Hepatocyte (in vitro differentiated cells): ENCODE measurements around the gene TDRKH. TPM values are rescaled to one million over a fixed set of nuclear protein-coding genes. Genes with fewer than 3 reads are reported as not detected.

Source experiments
- DNase-seq: peaks from one replicate; pipeline ENCODE4 v3.0.0-alpha.2; 2016; ENCODE audit warnings: low spot score
- H2AFZ ChIP-seq: fragments of 200-600 bp; sonication (generic); 2 replicates; pipeline ENCODE4 v1.6.0; 2016; ENCODE audit warnings: antibody characterized with exemption, mild to moderate bottlenecking
- H3K27ac ChIP-seq: fragments of 200-600 bp; sonication (generic); 2 replicates; pipeline ENCODE4 v1.5.1; 2016; ENCODE audit warnings: mild to moderate bottlenecking
- H3K27me3 ChIP-seq: fragments of 200-600 bp; sonication (generic); 2 replicates; pipeline ENCODE4 v1.6.1; 2016
- H3K36me3 ChIP-seq: fragments of 200-600 bp; sonication (generic); replicated peaks from 2 replicates; pipeline ENCODE4 v1.5.1; 2016; ENCODE audit warnings: low read depth; ENCODE audit not compliant: insufficient read depth
- H3K4me1 ChIP-seq: fragments of 200-600 bp; sonication (generic); 2 replicates; pipeline ENCODE4 v1.5.1; 2016; ENCODE audit warnings: mild to moderate bottlenecking, moderate library complexity; ENCODE audit not compliant: insufficient read depth
- H3K4me2 ChIP-seq: fragments of 200-600 bp; sonication (generic); 2 replicates; pipeline ENCODE4 v1.6.0; 2016
- H3K4me3 ChIP-seq: fragments of 200-600 bp; sonication (generic); 2 replicates; pipeline ENCODE4 v1.5.1; 2016; ENCODE audit warnings: mild to moderate bottlenecking
- H3K79me2 ChIP-seq: fragments of 200-600 bp; sonication (generic); 2 replicates; pipeline ENCODE4 v1.6.0; 2017; ENCODE audit warnings: mild to moderate bottlenecking
- H3K9me2 ChIP-seq: fragments of 200-600 bp; sonication (generic); replicated peaks from 2 replicates; pipeline ENCODE4 v1.6.0; 2017; ENCODE audit warnings: mild to moderate bottlenecking; ENCODE audit not compliant: insufficient read depth
- H3K9me3 ChIP-seq: fragments of 200-600 bp; sonication (generic); 2 replicates; pipeline ENCODE4 v1.5.1; 2016; ENCODE audit warnings: low read depth, mild to moderate bottlenecking
- H4K20me1 ChIP-seq: fragments of 200-600 bp; sonication (generic); 2 replicates; pipeline ENCODE4 v1.6.0; 2016; ENCODE audit warnings: mild to moderate bottlenecking; ENCODE audit not compliant: insufficient read depth, poor library complexity, severe bottlenecking
- CTCF ChIP-seq: fragments of 200-600 bp; sonication (generic); IDR thresholded peaks from 2 replicates; pipeline ENCODE4 v1.5.1; 2016; ENCODE audit warnings: antibody characterized with exemption, mild to moderate bottlenecking; ENCODE audit not compliant: poor library complexity
- EZH2 ChIP-seq: fragments of 200-600 bp; sonication (generic); IDR thresholded peaks from 2 replicates; pipeline ENCODE4 v1.6.1; 2016; ENCODE audit warnings: antibody characterized with exemption, mild to moderate bottlenecking, borderline replicate concordance
- EZH2phosphoT487 ChIP-seq: fragments of 200-600 bp; sonication (generic); IDR thresholded peaks from one replicate; pipeline ENCODE4 v1.6.1; 2018; ENCODE audit warnings: antibody characterized with exemption, mild to moderate bottlenecking, low read depth, moderate library complexity; ENCODE audit not compliant: unreplicated experiment, severe bottlenecking
- WGBS: methylation state at CpG from one replicate; pipeline ENCODE4 v1.1.6; 2016; ENCODE audit warnings: low lambda C conversion rate; ENCODE audit errors: missing lambda C conversion rate; 5-methylcytosine and 5-hydroxymethylcytosine counted together
- polyA plus RNA-seq: library from polyadenylated mRNA; unstranded; fragments of >200 nt; fragmentation: Nextera tagmentation; extraction: Ambion mirVana; gene quantifications from 2 replicates; pipeline ENCODE4 v1.2.1, GENCODE V29; 2016
- total RNA-seq: library from RNA; depleted of rRNA; stranded (reverse); fragments of >200 nt; gene quantifications from 2 replicates; pipeline ENCODE4 v1.2.3, GENCODE V29; 2014

The TDRKH gene
- total and polyA plus RNA-seq, 2 experiments from 2014 or later: 1.8 to 3.4 TPM

DNA sequence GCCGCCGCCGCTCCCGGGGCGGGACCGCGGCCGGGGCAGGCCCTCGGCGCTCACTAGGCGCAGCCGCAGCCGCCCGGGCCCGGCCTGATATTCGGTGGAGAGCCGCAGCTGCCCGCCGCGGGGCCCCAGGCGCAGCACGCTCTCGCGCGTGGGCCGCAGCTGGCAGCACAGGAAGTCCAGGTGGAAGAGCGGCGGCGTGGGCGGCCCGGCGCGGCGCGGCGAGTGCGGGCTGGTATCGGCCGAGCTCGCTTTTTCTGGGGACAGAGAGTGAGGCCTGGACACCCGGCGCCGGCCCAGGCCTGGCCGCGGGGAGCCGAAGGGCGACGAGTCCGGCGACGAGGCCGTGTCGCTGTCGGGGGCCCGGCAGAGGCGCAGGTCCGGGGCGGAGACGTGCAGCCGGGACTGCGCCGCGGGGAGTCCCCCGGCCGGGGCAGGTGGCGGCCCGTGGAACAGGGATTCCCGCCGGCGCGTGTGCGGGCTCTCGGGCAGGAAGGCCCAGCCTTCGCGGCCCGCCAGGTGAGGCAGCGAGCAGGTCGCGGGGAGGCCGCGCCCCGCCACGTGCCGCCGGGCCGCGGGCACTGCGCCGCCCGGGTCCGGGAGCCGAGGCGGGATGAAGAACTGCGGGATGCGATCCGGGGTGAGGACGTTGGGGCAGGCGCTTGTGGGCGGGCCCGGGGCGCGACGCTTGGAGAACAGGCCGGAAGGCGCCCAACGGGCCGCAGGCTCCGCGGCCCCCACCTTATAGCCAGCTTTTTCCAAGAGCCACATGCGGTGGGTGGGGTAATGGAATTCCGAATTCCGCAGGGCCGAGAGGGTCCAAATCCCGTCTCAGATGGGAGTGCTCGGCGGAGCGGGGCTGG lies 48.2 kb upstream of the TDRKH start:
- 2% methylated on average over 104 of the region's 117 CpGs for WGBS
- DNase-seq: peak; percentile 64
- Histone ChIP-seq H4K20me1 (no peaks in the 10 kb centered on the region), H3K4me2 (peak overlapping the region; percentile 91), H3K27ac (no peak overlapping the region), H3K9me2 (no peaks in the 10 kb centered on the region), H3K36me3 (no peaks in the 10 kb centered on the region), H3K79me2 (no peaks in the 10 kb centered on the region), H2AFZ (peak overlapping the region; percentile 71), H3K4me1 (peaks cover 13% of the 10 kb centered on the region), H3K27me3 (peaks cover 27% of the 10 kb centered on the region), H3K4me3 (no peak overlapping the region), H3K9me3 (no peaks in the 10 kb centered on the region)
- TF ChIP-seq CTCF (no peak), EZH2phosphoT487 (peak; percentile 78), EZH2 (peak; percentile 51)

DNA sequence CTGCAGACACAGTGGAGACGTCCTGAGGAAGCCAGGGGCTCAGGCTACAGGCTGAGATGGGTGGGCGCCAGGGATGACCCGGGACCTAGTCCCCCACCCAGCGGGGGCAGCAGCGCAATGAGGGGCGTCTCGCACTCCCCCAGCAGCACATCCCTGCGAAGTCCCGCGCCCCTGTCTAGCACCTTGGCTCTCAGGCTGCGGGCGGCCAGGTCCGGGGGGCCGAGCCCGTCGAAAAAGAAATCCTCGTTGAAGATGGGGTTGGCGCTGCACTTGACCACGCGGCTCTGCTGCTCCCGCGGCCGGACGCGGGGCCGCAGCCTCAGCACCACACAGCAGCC lies 47.6 kb upstream of the TDRKH start:
- H3K4me1 ChIP-seq: peaks cover 13% of the 10 kb centered on the region
- H2AFZ ChIP-seq: no peak overlapping the region
- H3K27me3 ChIP-seq: peaks cover 27% of the 10 kb centered on the region

GRCh38 chr1:151837197-151837596 lies 46.9 kb upstream of the TDRKH start:
- Histone ChIP-seq H3K27ac (no peak overlapping the region), H3K4me3 (no peak overlapping the region), H4K20me1 (no peaks in the 10 kb centered on the region), H3K4me2 (no peak overlapping the region), H3K4me1 (peaks cover 13% of the 10 kb centered on the region), H3K9me3 (no peaks in the 10 kb centered on the region), H3K79me2 (no peaks in the 10 kb centered on the region), H3K36me3 (no peaks in the 10 kb centered on the region), H3K9me2 (no peaks in the 10 kb centered on the region), H3K27me3 (peaks cover 27% of the 10 kb centered on the region), H2AFZ (no peak overlapping the region)
- no peak for DNase-seq
- WGBS: 73% methylated on average over 3 of the region's 3 CpGs
- TF ChIP-seq EZH2 (peak; percentile 16), CTCF (no peak)

More for the DNA sequence above, 47.6 kb upstream of the TDRKH start:
- Histone ChIP-seq H4K20me1 (no peaks in the 10 kb centered on the region), H3K27ac (no peak overlapping the region), H3K4me3 (no peak overlapping the region), H3K9me2 (no peaks in the 10 kb centered on the region), H3K4me2 (peak overlapping the region; percentile 91), H3K9me3 (no peaks in the 10 kb centered on the region), H3K36me3 (no peaks in the 10 kb centered on the region), H3K79me2 (no peaks in the 10 kb centered on the region)
- TF ChIP-seq EZH2 (peak; percentile 2), CTCF (no peak), EZH2phosphoT487 (no peak)
- no peak for DNase-seq
- 11% methylated on average over 26 of the region's 26 CpGs for WGBS
